Measurements from ENCODE around the gene HPS6.

HPS6 gene

DNA sequence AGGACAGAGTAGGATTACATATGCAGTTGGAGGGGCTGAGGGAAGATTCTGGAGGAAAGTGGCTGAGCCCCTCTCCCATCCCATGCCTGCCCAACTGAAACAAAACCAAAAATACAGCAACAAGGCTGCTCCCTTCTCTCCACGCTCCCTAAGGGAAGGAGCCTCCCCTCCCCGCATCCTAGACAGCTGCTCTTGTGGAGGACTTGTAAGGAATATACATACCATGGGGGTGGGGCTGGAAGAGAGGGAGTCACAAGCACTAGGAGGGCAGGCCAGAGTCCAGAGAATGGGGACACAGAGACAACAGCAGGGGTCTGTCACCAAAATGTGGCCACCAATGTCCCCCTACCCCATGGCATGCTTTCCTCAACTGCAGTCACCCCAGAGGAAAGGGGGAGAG is 41.8 kb downstream of the HPS6 start:
- TF ChIP-seq GATA3 (IDR thresholded peaks at IDR 0.05; ENCODE audit: low read depth, low read length) (no peak), GATA2 (IDR thresholded peaks at IDR 0.05; ENCODE audit: low read depth, low read length) (no peak)

DNA sequence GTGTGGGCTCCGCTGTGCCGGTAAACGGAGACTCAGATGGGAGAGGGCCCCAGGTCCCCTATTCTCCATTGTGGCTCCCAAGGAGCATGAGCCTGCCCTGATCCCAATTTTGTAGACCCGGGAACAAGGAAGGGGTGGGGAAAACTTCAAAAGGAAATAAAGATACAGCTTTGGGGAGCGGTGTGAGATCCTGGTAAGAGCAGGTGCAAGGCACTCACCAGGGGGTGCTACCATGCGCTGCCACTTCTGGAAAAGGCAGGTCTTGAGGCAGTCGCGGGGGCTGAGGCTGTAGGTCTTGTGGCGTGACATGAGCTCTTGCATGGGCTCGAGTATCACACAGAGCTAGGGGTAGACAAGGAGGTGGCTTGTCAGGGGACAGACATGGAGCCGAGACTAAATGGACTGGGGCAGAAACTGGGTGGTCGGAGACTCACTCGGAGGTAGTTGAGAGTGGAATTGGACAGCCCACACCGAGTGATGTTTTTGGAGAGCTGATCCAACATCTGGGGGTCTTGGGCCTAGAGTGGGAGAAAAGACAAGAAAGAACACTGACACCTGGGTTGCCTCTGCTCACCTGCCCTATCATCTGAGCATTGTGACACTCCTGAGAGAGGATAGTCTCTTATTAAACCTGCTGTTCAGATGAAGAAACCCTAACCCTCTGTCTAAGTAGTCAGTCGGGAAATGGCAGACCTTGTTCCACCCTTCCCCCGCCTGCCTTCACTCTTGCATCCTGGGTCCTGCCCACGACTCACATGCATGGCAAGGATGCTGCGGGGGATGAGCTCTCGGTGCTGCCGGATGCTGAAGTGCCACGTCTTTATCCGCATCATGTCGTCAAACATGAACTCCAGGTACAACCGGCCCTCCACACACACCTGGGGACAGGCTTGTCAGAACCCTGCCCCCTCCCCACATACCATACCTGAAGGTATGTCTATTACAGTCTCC is 44.3 kb downstream of the HPS6 start:
- no peak for TF ChIP-seq GATA3 (IDR thresholded peaks at IDR 0.05; ENCODE audit: low read depth, low read length)
- TF ChIP-seq GATA2 (IDR thresholded peaks at IDR 0.05; ENCODE audit: low read depth, low read length) = no peak

DNA sequence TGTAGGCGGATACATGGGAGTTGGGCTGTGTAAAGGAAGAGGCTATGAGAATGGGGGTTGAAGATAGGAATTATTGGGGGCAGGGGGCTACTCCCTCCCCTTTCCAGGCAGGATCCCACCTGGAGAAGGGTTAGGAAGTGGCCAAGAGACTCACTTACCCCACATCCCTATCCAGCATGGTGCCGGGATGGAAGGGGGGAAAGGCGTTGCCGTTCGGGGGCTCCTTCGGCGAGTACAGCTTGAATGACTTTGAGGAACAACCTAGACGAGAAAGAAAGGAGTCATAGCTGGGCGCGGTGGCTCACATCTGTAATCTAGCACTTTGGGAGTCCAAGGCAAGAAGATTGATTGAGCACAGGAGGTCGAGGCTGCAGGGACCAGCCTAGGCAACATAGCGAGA is 46.1 kb downstream of the HPS6 start:
- no peak for TF ChIP-seq GATA3 (IDR thresholded peaks at IDR 0.05; ENCODE audit: low read depth, low read length)
- TF ChIP-seq GATA2 (IDR thresholded peaks at IDR 0.05; ENCODE audit: low read depth, low read length) = no peak

DNA sequence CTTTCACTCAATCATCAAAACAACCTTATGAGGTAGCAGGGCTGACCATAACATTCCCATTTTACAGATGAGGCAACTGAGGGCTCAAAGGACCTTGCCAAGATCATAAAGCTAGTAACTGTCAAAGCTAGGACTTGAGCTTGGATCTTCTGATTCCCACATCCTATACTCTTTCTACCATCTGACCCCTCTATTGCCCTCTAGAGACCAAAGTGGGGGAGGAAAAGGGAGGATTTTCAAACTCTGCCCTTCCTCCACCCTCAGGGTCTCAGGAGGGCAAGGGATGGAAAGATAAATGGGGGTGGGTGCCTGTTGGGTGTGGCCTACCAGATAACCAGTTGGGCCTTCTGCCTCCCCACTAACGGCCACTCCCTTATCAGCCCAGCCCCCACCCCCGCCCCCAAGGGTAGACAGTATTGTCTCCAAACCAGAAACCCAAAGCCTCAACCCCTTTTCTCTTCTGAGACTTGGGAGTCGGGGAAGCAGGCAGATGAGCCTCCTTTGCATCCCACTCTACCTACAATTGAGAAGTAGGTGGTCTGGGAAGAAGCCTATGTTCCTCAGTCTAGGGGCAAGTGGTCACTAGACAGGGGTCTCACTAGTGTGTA is 47.2 kb downstream of the HPS6 start:
- no peak for TF ChIP-seq GATA3 (IDR thresholded peaks at IDR 0.05; ENCODE audit: low read depth, low read length)
- TF ChIP-seq GATA2 (IDR thresholded peaks at IDR 0.05; ENCODE audit: low read depth, low read length) = no peak

DNA sequence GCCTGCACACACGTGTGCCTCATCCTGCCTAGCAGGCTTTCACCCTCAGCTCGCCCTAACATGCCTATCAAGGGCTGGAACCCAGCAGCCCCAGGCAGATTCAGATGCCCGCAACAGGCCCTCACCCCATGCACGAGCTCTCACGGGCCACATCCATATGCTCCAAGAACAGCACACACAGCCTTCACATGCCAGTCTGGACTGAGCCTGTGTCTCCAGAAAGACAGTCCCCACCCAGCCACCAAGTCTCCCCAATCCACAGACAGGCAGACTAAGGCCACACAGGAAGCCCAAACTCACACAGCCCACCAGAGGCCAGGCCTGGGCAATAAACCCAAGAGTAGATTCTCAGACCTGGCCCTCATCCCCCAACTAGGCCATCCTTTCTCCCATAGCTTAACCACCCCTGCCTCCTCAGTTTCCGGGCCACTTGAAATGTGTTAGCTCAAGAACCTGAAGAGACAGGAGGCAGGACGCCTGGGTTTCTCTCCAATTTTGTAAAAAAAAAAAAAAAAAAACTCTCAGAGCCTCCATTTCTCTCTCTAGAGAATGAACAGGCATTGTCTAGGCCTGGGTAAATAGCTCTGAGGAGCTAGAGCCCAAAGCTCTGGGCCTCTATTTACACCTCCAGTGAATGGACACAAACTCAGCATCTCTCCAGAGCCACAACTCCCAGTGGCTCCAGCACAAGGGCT is 48.3 kb downstream of the HPS6 start:
- no peak for TF ChIP-seq GATA3 (IDR thresholded peaks at IDR 0.05; ENCODE audit: low read depth, low read length)
- no peak for TF ChIP-seq GATA2 (IDR thresholded peaks at IDR 0.05; ENCODE audit: low read depth, low read length)

DNA sequence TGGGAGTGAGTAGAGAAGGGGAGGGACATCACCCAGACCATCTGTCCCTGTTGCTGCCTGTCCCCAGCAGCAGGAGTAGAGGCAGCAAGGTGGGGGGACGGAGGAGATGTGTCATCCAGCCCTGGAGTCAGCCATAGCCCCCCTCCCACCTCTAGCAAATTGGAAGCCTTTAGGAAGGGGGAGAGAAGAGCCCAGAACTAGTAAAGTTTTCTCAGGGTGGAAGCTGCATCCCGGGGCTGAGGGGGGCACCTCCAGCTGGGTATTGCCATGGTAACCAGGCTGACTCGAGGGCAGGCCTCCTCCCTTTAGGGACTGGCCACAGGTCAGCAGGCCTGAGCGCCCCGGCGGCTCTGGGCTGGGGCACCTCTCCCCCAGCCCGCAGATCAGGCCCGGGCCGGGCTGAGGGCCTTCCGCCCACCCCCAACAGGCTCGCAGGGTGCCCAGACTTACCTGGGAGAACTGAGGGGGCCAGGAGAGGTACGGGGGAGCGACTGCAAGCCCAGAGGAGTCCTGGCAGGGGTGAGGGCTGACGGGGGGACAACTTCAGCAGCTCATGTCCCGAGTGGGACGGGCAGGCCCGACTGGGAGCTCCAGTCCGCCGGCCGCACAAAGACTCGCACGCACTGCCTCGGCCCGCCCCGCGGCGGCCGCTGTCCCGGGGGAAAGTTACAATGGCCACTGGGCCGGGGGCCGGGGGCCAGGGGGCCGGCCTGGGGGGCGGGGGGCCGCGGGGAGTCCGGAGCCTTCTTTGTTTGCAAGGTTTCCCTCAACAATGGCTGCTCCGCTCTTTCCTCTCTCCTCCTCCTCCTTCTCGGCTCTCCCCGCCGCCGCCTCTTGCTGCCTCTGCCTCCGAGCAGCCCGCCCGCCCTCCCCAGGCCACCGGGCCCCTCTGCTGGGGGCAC is 49.1 kb downstream of the HPS6 start:
- TF ChIP-seq GATA3 (IDR thresholded peaks at IDR 0.05; ENCODE audit: low read depth, low read length) (no peak), GATA2 (IDR thresholded peaks at IDR 0.05; ENCODE audit: low read depth, low read length) (no peak)

DNA sequence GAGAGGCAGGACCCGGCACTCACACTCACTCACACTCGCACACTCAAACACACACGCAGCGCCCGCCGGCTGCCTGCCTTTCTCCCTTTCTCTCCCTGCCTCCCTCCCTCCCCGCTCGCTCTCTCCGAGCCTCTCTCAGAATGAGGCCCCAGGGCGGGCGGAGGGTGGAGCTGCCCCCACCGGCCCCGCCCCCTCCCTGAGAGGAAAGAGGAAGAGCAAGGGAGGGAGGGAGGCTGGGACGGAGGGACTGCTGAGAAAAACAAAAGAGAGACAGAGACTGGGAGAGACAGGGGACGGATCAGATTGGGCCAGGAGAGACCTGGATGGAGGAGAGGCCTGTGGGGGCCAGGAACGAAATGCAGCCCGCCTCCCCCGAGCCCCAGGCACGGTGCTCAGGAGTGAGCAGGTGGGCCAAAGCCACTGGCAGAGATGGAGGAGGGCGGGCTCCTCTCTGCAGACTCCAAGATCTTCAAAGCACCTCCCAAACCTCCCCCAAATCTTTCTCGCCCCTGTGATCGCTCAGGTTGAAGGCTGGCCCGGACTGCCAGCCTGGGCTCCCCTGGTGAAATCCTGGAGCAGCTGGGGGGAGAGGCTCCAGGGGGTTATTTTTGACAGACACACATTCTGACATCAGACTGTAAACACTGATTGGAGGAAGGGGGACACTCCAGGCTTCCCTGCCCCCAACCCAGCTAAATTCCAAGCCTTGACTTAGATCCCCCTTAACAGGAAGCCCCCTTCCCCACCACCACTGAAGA is 49.9 kb downstream of the HPS6 start:
- TF ChIP-seq GATA2 (IDR thresholded peaks at IDR 0.05; ENCODE audit: low read depth, low read length) (no peak), GATA3 (IDR thresholded peaks at IDR 0.05; ENCODE audit: low read depth, low read length) (no peak)

DNA sequence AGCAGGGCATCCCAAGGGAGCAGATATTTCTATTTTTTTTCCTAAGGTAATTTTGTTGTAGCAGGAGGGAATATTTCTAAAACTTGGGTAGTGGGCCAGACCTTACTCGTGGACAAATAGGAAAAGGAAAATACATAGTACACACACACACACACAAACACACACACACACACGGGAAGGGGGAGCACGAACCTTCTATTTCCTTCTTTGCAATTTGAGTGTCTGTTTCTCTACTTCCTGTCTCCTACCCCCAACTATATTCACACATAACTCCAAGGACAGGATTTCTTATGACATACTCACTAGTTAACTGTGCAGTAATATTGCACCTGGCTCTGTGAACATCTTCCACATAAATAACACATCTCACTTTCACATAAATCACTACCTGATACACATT is 50.6 kb downstream of the HPS6 start:
- TF ChIP-seq GATA2 (IDR thresholded peaks at IDR 0.05; ENCODE audit: low read depth, low read length) (no peak), GATA3 (IDR thresholded peaks at IDR 0.05; ENCODE audit: low read depth, low read length) (no peak)

DNA sequence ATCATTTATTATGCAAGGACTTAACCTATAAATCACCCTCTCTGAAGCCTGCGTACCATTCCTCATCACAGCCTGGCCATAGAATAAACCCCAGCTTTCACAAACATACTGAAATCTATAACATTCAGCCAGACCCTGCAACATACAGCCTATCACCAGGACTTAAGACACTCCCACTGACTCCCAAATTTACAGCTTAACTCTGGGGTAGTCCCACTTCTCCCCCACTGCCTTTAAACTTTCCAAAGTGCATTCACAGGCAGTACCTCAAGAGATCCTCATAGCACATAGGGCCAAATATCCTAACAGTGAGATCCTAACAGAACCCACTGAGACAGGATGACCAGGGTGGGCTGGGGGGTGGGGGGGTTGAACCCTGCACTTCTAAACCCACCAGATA is 51.5 kb downstream of the HPS6 start:
- TF ChIP-seq GATA2 (IDR thresholded peaks at IDR 0.05; ENCODE audit: low read depth, low read length) (no peak), GATA3 (IDR thresholded peaks at IDR 0.05; ENCODE audit: low read depth, low read length) (no peak)
